Liver (tissue), 9 donors: ENCODE data around the gene CDC23. TPM values are rescaled to one million over a fixed set of nuclear protein-coding genes. Genes with fewer than 3 reads are reported as not detected.

Experiments
- DNase-seq: peaks from one replicate; pipeline ENCODE4 v3.0.0-alpha.2; 2017; ENCODE audit warnings: low spot score
- H3K27ac ChIP-seq, 2 donors: one replicate each; pipeline ENCODE4 v1.7.0; 2013; ENCODE audit warnings: inconsistent platforms in 2 of 2, low read length in 2 of 2, control low read depth in 1 of 2, low read depth in 1 of 2, mild to moderate bottlenecking in 1 of 2
- H3K27me3 ChIP-seq, 4 donors: one replicate each; pipeline versions ENCODE4 v1.6.1 to v1.7.0; 2013; ENCODE audit warnings: low read length in 3 of 4, inconsistent platforms in 1 of 4, mild to moderate bottlenecking in 1 of 4, moderate library complexity in 1 of 4; ENCODE audit not compliant: control insufficient read depth in 4 of 4, insufficient read depth in 4 of 4
- H3K36me3 ChIP-seq, 4 donors: one replicate each; pipeline versions ENCODE4 v1.6.1 to v1.7.0; 2013; ENCODE audit warnings: low read length in 3 of 4, mild to moderate bottlenecking in 3 of 4, low read depth in 1 of 4, moderate library complexity in 1 of 4; ENCODE audit not compliant: control insufficient read depth in 4 of 4, insufficient read depth in 3 of 4
- H3K4me1 ChIP-seq, 4 donors: one replicate each; pipeline versions ENCODE4 v1.6.1 to v1.7.0; 2013; ENCODE audit warnings: low read length in 3 of 4, mild to moderate bottlenecking in 3 of 4, moderate library complexity in 1 of 4; ENCODE audit not compliant: control insufficient read depth in 4 of 4, insufficient read depth in 4 of 4
- H3K4me3 ChIP-seq, 3 donors: one replicate each; pipeline versions ENCODE4 v1.6.1 to v1.7.0; 2013; ENCODE audit warnings: low read length in 3 of 3, control low read depth in 1 of 3, low read depth in 1 of 3, mild to moderate bottlenecking in 1 of 3
- H3K9ac ChIP-seq, 2 donors: one replicate each; pipeline ENCODE4 v1.7.0; 2013; ENCODE audit warnings: low read length in 2 of 2, mild to moderate bottlenecking in 2 of 2, moderate library complexity in 2 of 2, control low read depth in 1 of 2, low read depth in 1 of 2
- H3K9me3 ChIP-seq, 4 donors: one replicate each; pipeline versions ENCODE4 v1.6.1 to v1.7.0; 2013; ENCODE audit warnings: low read length in 3 of 4; ENCODE audit not compliant: control insufficient read depth in 4 of 4
- ATF3 ChIP-seq: IDR thresholded peaks from 2 replicates; pipeline ENCODE4 v1.6.1; 2016; ENCODE audit warnings: antibody characterized with exemption
- CTCF ChIP-seq: fragments of 150-350 bp; IDR thresholded peaks from 2 replicates; pipeline ENCODE4 v1.5.1; 2017; ENCODE audit warnings: improper control_type of control experiment, low read depth, low read length; ENCODE audit not compliant: missing input control
- EGR1 ChIP-seq, 2 donors: IDR thresholded peaks; 2 replicates each; pipeline ENCODE4 v1.6.1; 2016 to 2018; ENCODE audit warnings: antibody characterized with exemption in 2 of 2, low read depth in 2 of 2
- FOXA1 ChIP-seq: IDR thresholded peaks from 2 replicates; pipeline ENCODE4 v1.6.1; 2016; ENCODE audit warnings: antibody characterized with exemption
- FOXA2 ChIP-seq: IDR thresholded peaks from 2 replicates; pipeline ENCODE4 v1.6.1; 2016; ENCODE audit warnings: antibody characterized with exemption
- GABPA ChIP-seq, 2 donors: IDR thresholded peaks in 1 of 2; conservative IDR thresholded peaks in 1 of 2; 2 replicates each; pipeline ENCODE4 v1.6.1; 2016; ENCODE audit warnings: antibody characterized with exemption in 2 of 2, mild to moderate bottlenecking in 1 of 2, moderate library complexity in 1 of 2
- HNF4A ChIP-seq, 2 donors: conservative IDR thresholded peaks; 2 replicates each; pipeline ENCODE4 v1.6.1; 2016; ENCODE audit warnings: antibody characterized with exemption in 2 of 2, mild to moderate bottlenecking in 2 of 2
- HNF4G ChIP-seq: IDR thresholded peaks from 2 replicates; pipeline ENCODE4 v1.6.1; 2016; ENCODE audit warnings: antibody characterized with exemption
- JUND ChIP-seq, 2 donors: IDR thresholded peaks; 2 replicates each; pipeline ENCODE4 v1.6.1; 2016; ENCODE audit warnings: antibody characterized with exemption in 2 of 2
- MAX ChIP-seq: IDR thresholded peaks from 2 replicates; pipeline ENCODE4 v1.6.1; 2016; ENCODE audit warnings: antibody characterized with exemption
- NR2F2 ChIP-seq: IDR thresholded peaks from 2 replicates; pipeline ENCODE4 v1.6.1; 2016; ENCODE audit warnings: antibody characterized with exemption
- RAD21 ChIP-seq, 2 donors: IDR thresholded peaks; 2 replicates each; pipeline ENCODE4 v1.6.1; 2016; ENCODE audit warnings: antibody characterized with exemption in 2 of 2, mild to moderate bottlenecking in 2 of 2
- REST ChIP-seq: IDR thresholded peaks from 2 replicates; pipeline ENCODE4 v1.6.1; 2016; ENCODE audit warnings: antibody characterized with exemption, mild to moderate bottlenecking
- RXRA ChIP-seq, 2 donors: IDR thresholded peaks; 2 replicates each; pipeline ENCODE4 v1.6.1; 2017 to 2018; ENCODE audit warnings: antibody characterized with exemption in 2 of 2, mild to moderate bottlenecking in 1 of 2
- SP1 ChIP-seq: IDR thresholded peaks from 2 replicates; pipeline ENCODE4 v1.6.1; 2018; ENCODE audit warnings: antibody characterized with exemption, mild to moderate bottlenecking
- TAF1 ChIP-seq: conservative IDR thresholded peaks from 2 replicates; pipeline ENCODE4 v1.6.1; 2016; ENCODE audit warnings: antibody characterized with exemption, mild to moderate bottlenecking
- YY1 ChIP-seq: IDR thresholded peaks from 2 replicates; pipeline ENCODE4 v1.6.1; 2016; ENCODE audit warnings: antibody characterized with exemption, mild to moderate bottlenecking
- ZBTB33 ChIP-seq: IDR thresholded peaks from 2 replicates; pipeline ENCODE4 v1.6.1; 2016; ENCODE audit warnings: antibody characterized with exemption
- WGBS: extraction: QIAGEN DNeasy Blood & Tissue Kit; methylation state at CpG from one replicate; pipeline ENCODE4 v1.1.7; 2013; 5-methylcytosine and 5-hydroxymethylcytosine counted together
- polyA plus RNA-seq, 2 donors: library from polyadenylated mRNA; stranded (reverse) in 1 of 2; unstranded in 1 of 2; fragments of 200-250 nt in 1 of 2; fragments of >200 nt in 1 of 2; fragmentation: Nextera tagmentation in 1 of 2; extraction: Ambion mirVana in 1 of 2; gene quantifications; one replicate each; pipeline versions ENCODE4 v1.2.1 to v1.2.3, GENCODE V29; 2013 to 2015
- total RNA-seq, 2 donors: library from RNA; depleted of rRNA; stranded (reverse); fragments of >200 nt; gene quantifications; one replicate each; pipeline ENCODE4 v1.2.3, GENCODE V29; 2014
- donor health status: healthy.
- donor health status: healthy.
- donor health status: healthy.
- donor health status: healthy.
- donor health status: healthy.

CDC23 gene
- total and polyA plus RNA-seq, 4 donors, result 10.5 to 23.8 (median 14.2) TPM

- 56% methylated on average over 7 of the region's 7 CpGs for WGBS
- no peak for TF ChIP-seq EGR1 (IDR thresholded peaks at IDR 0.05; ENCODE audit: low read depth in 2 of 2)
- TF ChIP-seq MAX, result no peak
- TF ChIP-seq FOXA2, result no peak
- TF ChIP-seq NR2F2, result no peak
- TF ChIP-seq JUND (IDR thresholded peaks at IDR 0.05), result no peak
- TF ChIP-seq YY1, result no peak
- TF ChIP-seq RAD21 (IDR thresholded peaks at IDR 0.05), result no peak
- TF ChIP-seq RXRA (IDR thresholded peaks at IDR 0.05), result no peak
- TF ChIP-seq HNF4A (conservative IDR thresholded peaks at IDR 0.05), result no peak
- TF ChIP-seq SP1, result no peak
- TF ChIP-seq TAF1, result no peak
- no peak for TF ChIP-seq ZBTB33
- TF ChIP-seq REST, result no peak
- no peak for TF ChIP-seq HNF4G
- no peak for TF ChIP-seq ATF3
- no peak for TF ChIP-seq CTCF
- no peak for TF ChIP-seq FOXA1
- no peak for TF ChIP-seq GABPA (IDR thresholded peaks at IDR 0.05 in 1 of 2, conservative IDR thresholded peaks at IDR 0.05 in 1 of 2)
- Histone ChIP-seq H3K36me3 (no peaks in the 10 kb centered on the region), H3K27ac (no peak overlapping the region), H3K4me1 (no peaks in the 10 kb centered on the region), H3K4me3 (no peak overlapping the region), H3K27me3 (no peaks in the 10 kb centered on the region), H3K9ac (no peak overlapping the region), H3K9me3 (peaks cover under 1 to 7% (median 2%) of the 10 kb centered on the region in 4 donors)
- DNase-seq, result no peak
Observed at GRCh38 chr5:138230981-138231589, 18.0 kb upstream of the CDC23 start.
